Activated CD8-positive, alpha-beta T cell treated with anti-CD3 and anti-CD28 coated beads, Interleukin-2, amount 10 ng/mL, durations not matched to agents 7 days and 5 days (primary cell): ENCODE results near the gene ARRB1. TPM values are rescaled to one million over a fixed set of nuclear protein-coding genes. Genes with fewer than 3 reads are reported as not detected.

Experiments used
- ATAC-seq: fragments of 150-1000 bp; cut with Tn5 transposase; one replicate; pipeline ENCODE4 v1.10.0; 2021; ENCODE audit warnings: moderate library complexity
- CTCF ChIA-PET: fragments of 350-600 bp; sonication (Branson Sonifier 250); formaldehyde crosslinking; loops from one replicate; lab custom pipeline; 2021; ENCODE audit warnings: antibody characterized with exemption; lab: Charles Lee
- POLR2A ChIA-PET: fragments of 350-600 bp; sonication (Branson Sonifier 250); formaldehyde crosslinking; loops from one replicate; lab custom pipeline; 2021; ENCODE audit warnings: antibody characterized with exemption; lab: Charles Lee
- DNase-seq: peaks from one replicate; pipeline ENCODE4 v3.0.0-alpha.2; 2020
- H3K27ac Mint-ChIP-seq: one replicate; pipeline ENCODE4 v1.8.0; 2021; ENCODE audit warnings: mild to moderate bottlenecking, mixed read lengths
- H3K27me3 Mint-ChIP-seq: one replicate; pipeline ENCODE4 v1.8.0; 2021; ENCODE audit warnings: low read depth, mixed read lengths
- H3K36me3 Mint-ChIP-seq: one replicate; pipeline ENCODE4 v1.8.0; 2021; ENCODE audit warnings: low read depth, mixed read lengths
- H3K4me1 Mint-ChIP-seq: one replicate; pipeline ENCODE4 v1.8.0; 2021; ENCODE audit warnings: low read depth, mixed read lengths
- H3K4me3 Mint-ChIP-seq: one replicate; pipeline ENCODE4 v1.8.0; 2021; ENCODE audit warnings: mild to moderate bottlenecking, mixed read lengths
- H3K9me3 Mint-ChIP-seq: one replicate; pipeline ENCODE4 v1.8.0; 2022; ENCODE audit warnings: mixed read lengths; ENCODE audit not compliant: insufficient read depth
- total RNA-seq, 2 experiments: library from RNA; stranded (reverse); gene quantifications; one replicate each; pipeline ENCODE4 v1.2.3, GENCODE V29; 2021

Gene ARRB1
- total RNA-seq, 2 experiments from 2014 or later = 69.4 to 82.6 TPM

GRCh38 chr11:75323609-75324008 lies 27.9 kb downstream of the ARRB1 start:
- ATAC-seq (no peak), DNase-seq (no peak)
- CTCF ChIA-PET = interaction anchor here (0.9 kb wide), 1 partner anchor 66 kb away, joined by 3 read pairs; no protein-coding TSS in a partner anchor
- POLR2A ChIA-PET = interaction anchor here (1.3 kb wide), 1 partner anchor 29 kb away, joined by 3 read pairs; no protein-coding TSS in a partner anchor
- Mint-ChIP-seq H3K9me3 (no peaks in the 10 kb centered on the region), H3K27ac (peak overlapping the region; percentile 62), H3K27me3 (no peaks in the 10 kb centered on the region), H3K4me3 (no peak overlapping the region), H3K4me1 (peaks cover 46% of the 10 kb centered on the region), H3K36me3 (peaks cover 13% of the 10 kb centered on the region)

DNA sequence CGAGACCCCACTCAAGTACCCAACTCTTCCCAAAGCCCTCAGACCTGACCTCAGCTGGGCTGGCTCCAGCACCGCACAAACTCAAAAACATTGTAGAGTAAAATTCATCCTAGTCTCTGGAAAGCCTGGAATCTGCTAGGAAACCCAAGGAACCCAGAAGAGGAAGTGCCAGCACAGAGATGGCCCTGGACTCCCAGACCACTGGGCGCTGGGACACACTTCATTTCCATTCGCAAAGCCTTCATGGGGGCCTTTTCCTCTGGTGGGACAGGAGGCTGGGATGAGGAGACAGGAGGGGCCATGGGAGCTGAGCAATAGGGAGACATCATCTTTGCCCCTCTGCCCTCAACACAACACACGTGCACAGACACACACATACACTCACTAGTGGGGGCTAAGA lies 30.8 kb downstream of the ARRB1 start:
- Mint-ChIP-seq H3K27ac (no peak overlapping the region), H3K27me3 (no peaks in the 10 kb centered on the region)
- CTCF ChIA-PET = interaction anchor here (0.9 kb wide), 1 partner anchor 80 kb away, joined by 3 read pairs; the partner anchor contains the start of gene TPBGL

GRCh38 chr11:75320046-75320618 lies 31.3 kb downstream of the ARRB1 start:
- H3K36me3 Mint-ChIP-seq = peaks cover 6% of the 10 kb centered on the region
- no peaks in the 10 kb centered on the region for H3K9me3 Mint-ChIP-seq
- H3K4me3 Mint-ChIP-seq = no peak overlapping the region
- no peak for DNase-seq
- ChIA-PET CTCF (interaction anchor here (0.9 kb wide), 1 partner anchor 79 kb away, joined by 3 read pairs; the partner anchor contains the start of gene TPBGL), POLR2A (interaction anchor here (0.6 kb wide), 1 partner anchor 235 kb away, joined by 3 read pairs; no protein-coding TSS in a partner anchor)
- no peak for ATAC-seq
- no peaks in the 10 kb centered on the region for H3K27me3 Mint-ChIP-seq
- H3K4me1 Mint-ChIP-seq = peaks cover 46% of the 10 kb centered on the region
- H3K27ac Mint-ChIP-seq = no peak overlapping the region

More for the DNA sequence above, 30.8 kb downstream of the ARRB1 start:
- ATAC-seq (no peak), DNase-seq (no peak)
- no peaks in the 10 kb centered on the region for H3K9me3 Mint-ChIP-seq
- no peak overlapping the region for H3K4me3 Mint-ChIP-seq
- H3K36me3 Mint-ChIP-seq = peaks cover 6% of the 10 kb centered on the region
- POLR2A ChIA-PET = no interaction called here
- peaks cover 41% of the 10 kb centered on the region for H3K4me1 Mint-ChIP-seq

- Mint-ChIP-seq H3K4me3 (no peak overlapping the region), H3K36me3 (peaks cover 6% of the 10 kb centered on the region), H3K9me3 (no peaks in the 10 kb centered on the region), H3K27ac (no peak overlapping the region), H3K27me3 (no peaks in the 10 kb centered on the region), H3K4me1 (peaks cover 43% of the 10 kb centered on the region)
- ATAC-seq = no peak
- ChIA-PET CTCF (no interaction called here), POLR2A (no interaction called here)
- no peak for DNase-seq
Measured at GRCh38 chr11:75319035-75319877, 32.2 kb downstream of the ARRB1 start.

- Mint-ChIP-seq H3K36me3 (peaks cover 1% of the 10 kb centered on the region), H3K4me3 (no peak overlapping the region), H3K27me3 (no peaks in the 10 kb centered on the region), H3K9me3 (no peaks in the 10 kb centered on the region), H3K27ac (no peak overlapping the region), H3K4me1 (peaks cover 31% of the 10 kb centered on the region)
- ChIA-PET CTCF (interaction anchor here (1.0 to 1.7 kb wide), 2 partner anchors 32 to 38 kb away, joined by 3 to 8 read pairs; no protein-coding TSS in a partner anchor), POLR2A (no interaction called here)
- DNase-seq (no peak), ATAC-seq (no peak)
Measured at GRCh38 chr11:75317446-75318122, 33.9 kb downstream of the ARRB1 start.

DNA sequence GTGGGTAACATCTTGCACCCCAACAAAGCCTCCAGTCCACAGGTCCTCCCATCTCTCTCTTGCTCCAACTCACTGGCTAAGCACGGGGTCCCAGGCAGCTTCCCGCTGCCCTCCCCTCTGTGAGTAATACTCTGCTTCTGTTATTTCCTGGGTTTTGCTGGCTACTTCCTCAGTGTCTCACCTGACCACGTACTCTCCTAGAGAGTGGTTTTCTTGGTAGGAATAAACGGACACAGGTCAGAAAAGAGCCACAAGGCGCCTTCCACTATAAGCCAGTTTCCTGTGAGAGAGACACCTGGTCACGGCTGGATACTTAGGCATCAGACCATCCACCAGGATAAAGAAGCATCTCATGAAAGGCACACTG lies 36.0 kb downstream of the ARRB1 start:
- Mint-ChIP-seq H3K36me3 (no peaks in the 10 kb centered on the region), H3K4me1 (peaks cover 32% of the 10 kb centered on the region), H3K9me3 (no peaks in the 10 kb centered on the region), H3K27me3 (no peaks in the 10 kb centered on the region), H3K27ac (no peak overlapping the region), H3K4me3 (no peak overlapping the region)
- no peak for DNase-seq
- ChIA-PET CTCF (interaction anchor here (1.7 kb wide), 1 partner anchor 24 kb away, joined by 4 read pairs; no protein-coding TSS in a partner anchor), POLR2A (no interaction called here)
- no peak for ATAC-seq

GRCh38 chr11:75314771-75315438 lies 36.6 kb downstream of the ARRB1 start:
- Mint-ChIP-seq H3K9me3 (no peaks in the 10 kb centered on the region), H3K4me3 (no peak overlapping the region), H3K36me3 (no peaks in the 10 kb centered on the region), H3K27ac (no peak overlapping the region), H3K4me1 (peaks cover 32% of the 10 kb centered on the region), H3K27me3 (no peaks in the 10 kb centered on the region)
- peak; percentile 19 for ATAC-seq
- POLR2A ChIA-PET = no interaction called here
- CTCF ChIA-PET = interaction anchor here (1.7 kb wide), 1 partner anchor 25 kb away, joined by 4 read pairs; no protein-coding TSS in a partner anchor
- no peak for DNase-seq

DNA sequence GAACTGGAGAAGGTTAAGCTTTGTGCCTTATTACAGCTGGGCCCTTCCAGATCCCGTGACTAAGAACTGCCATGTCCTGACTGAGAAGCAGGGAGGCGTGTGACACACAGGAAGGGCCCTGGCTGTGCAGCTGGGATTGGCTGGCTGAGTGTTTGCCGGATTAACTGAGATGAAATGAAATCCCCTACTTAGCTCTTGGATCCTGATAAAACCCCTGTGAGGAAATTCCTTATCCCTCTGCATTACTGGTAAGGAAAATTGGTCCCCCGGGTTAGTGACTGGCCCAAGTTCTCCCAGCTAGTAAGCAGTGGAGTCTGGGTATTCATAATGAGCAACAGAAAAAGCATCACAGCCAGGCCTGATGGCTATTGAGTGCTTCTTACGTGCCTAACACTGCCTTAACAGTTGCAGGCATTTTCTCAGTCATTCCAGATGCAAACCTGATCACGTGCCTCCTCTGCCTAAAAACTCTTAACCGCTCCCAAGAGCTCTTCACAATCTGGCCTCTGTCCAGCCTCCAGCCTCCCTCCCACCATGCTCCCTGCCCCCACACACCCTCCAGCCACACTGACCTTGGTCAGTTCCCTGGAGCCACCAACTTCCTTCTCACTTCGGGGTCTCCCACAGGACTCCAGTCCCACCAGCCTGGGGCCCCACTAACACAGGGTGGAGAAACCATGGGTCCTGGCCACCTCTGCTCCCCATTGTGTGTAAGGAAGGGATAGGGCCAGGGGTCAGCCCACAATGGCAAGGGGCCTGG lies 37.8 kb downstream of the ARRB1 start:
- CTCF ChIA-PET = interaction anchor here (1.0 kb wide), 1 partner anchor 33 kb away, joined by 7 read pairs; no protein-coding TSS in a partner anchor
- no peak overlapping the region for H3K27ac Mint-ChIP-seq
- POLR2A ChIA-PET = no interaction called here
- peaks cover 32% of the 10 kb centered on the region for H3K4me1 Mint-ChIP-seq
- DNase-seq = no peak
- no peaks in the 10 kb centered on the region for H3K9me3 Mint-ChIP-seq
- no peaks in the 10 kb centered on the region for H3K27me3 Mint-ChIP-seq
- H3K4me3 Mint-ChIP-seq = no peak overlapping the region
- H3K36me3 Mint-ChIP-seq = no peaks in the 10 kb centered on the region
- no peak for ATAC-seq

GRCh38 chr11:75312346-75312745 lies 39.1 kb downstream of the ARRB1 start:
- POLR2A ChIA-PET = no interaction called here
- Mint-ChIP-seq H3K4me3 (no peak overlapping the region), H3K4me1 (peaks cover 27% of the 10 kb centered on the region), H3K27ac (peak overlapping the region; percentile 34), H3K36me3 (no peaks in the 10 kb centered on the region), H3K9me3 (no peaks in the 10 kb centered on the region), H3K27me3 (no peaks in the 10 kb centered on the region)
- DNase-seq (no peak), ATAC-seq (no peak)
- CTCF ChIA-PET = no interaction called here

DNA sequence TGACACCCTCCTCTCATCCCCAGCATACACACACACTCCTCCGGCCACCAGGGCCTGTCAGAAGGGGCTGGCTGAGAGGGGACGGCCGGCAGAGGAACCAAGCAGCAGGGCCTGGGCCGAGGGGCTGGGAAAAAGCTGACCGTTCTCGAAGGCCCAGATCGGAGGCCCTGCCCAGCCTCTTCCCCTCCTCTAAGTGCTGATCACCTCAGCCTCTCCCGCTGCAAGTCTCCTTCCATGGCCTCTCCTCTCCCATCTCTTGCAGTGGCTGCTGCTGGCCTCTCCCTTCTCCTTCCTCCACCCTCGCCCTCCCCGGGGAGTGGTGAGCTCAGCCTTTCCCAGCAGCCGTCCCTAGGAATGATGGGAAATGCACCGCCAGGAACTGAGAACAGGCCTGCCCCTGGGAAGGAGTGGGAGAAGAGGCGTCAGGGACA lies 39.6 kb downstream of the ARRB1 start:
- POLR2A ChIA-PET = no interaction called here
- no peaks in the 10 kb centered on the region for H3K36me3 Mint-ChIP-seq
- ATAC-seq = no peak

More for the DNA sequence above, 39.6 kb downstream of the ARRB1 start:
- Mint-ChIP-seq H3K9me3 (no peaks in the 10 kb centered on the region), H3K4me1 (peaks cover 24% of the 10 kb centered on the region), H3K4me3 (no peak overlapping the region), H3K27ac (no peak overlapping the region), H3K27me3 (no peaks in the 10 kb centered on the region)
- no peak for DNase-seq
- CTCF ChIA-PET = interaction anchor here (1.9 kb wide), 1 partner anchor 32 kb away, joined by 5 read pairs; no protein-coding TSS in a partner anchor
